Muscle of leg (tissue), 11 donors: Measurements from ENCODE around the gene BOLA3. TPM values are rescaled to one million over a fixed set of nuclear protein-coding genes. Genes with fewer than 3 reads are reported as not detected.

ENCODE experiments used
- DNase-seq: peaks from one replicate; pipeline ENCODE4 v3.0.0; 2013
- H3K27ac ChIP-seq: one replicate; pipeline ENCODE4 v1.5.1; 2013; ENCODE audit warnings: mild to moderate bottlenecking, low read length, control low read depth
- H3K27me3 ChIP-seq: one replicate; pipeline ENCODE4 v1.6.1; 2013; ENCODE audit warnings: low read length; ENCODE audit not compliant: control insufficient read depth, insufficient read depth
- H3K36me3 ChIP-seq: one replicate; pipeline ENCODE4 v1.6.1; 2013; ENCODE audit warnings: low read length; ENCODE audit not compliant: control insufficient read depth, insufficient read depth
- H3K4me1 ChIP-seq: one replicate; pipeline ENCODE4 v1.6.1; 2013; ENCODE audit warnings: low read length; ENCODE audit not compliant: control insufficient read depth, insufficient read depth
- H3K4me3 ChIP-seq: one replicate; pipeline ENCODE4 v1.5.1; 2013; ENCODE audit warnings: low read length, control low read depth
- H3K9me3 ChIP-seq: replicated peaks from 2 replicates; pipeline ENCODE4 v1.6.1; 2013; ENCODE audit warnings: low read depth, low read length; ENCODE audit not compliant: control insufficient read depth
- WGBS: methylation state at CpG from one replicate; pipeline ENCODE4 v1.1.5; 2013; ENCODE audit warnings: missing lambda C conversion rate; ENCODE audit not compliant: insufficient coverage; 5-methylcytosine and 5-hydroxymethylcytosine counted together
- polyA plus RNA-seq, 8 donors: library from polyadenylated mRNA; unstranded; fragments of 120-200 nt; gene quantifications; one replicate each; pipeline versions ENCODE4 v1.2.1 to v1.2.3, GENCODE V29; 2013; ENCODE audit warnings: inconsistent platforms in 1 of 8, low replicate concordance in 1 of 8; ENCODE audit not compliant: insufficient read length in 8 of 8, insufficient read depth in 1 of 8
- total RNA-seq: library from RNA; stranded (reverse); fragments of 120-200 nt; gene quantifications from one replicate; pipeline ENCODE4 v1.2.4, GENCODE V29; 2013

BOLA3 gene
- total and polyA plus RNA-seq, 9 donors = 22.7 to 31.0 (median 25.5) TPM

- Histone ChIP-seq H3K4me3 (no peak overlapping the region), H3K9me3 (no peaks in the 10 kb centered on the region), H3K27ac (no peak overlapping the region), H3K36me3 (peaks cover 6% of the 10 kb centered on the region), H3K4me1 (no peaks in the 10 kb centered on the region), H3K27me3 (no peaks in the 10 kb centered on the region)
- 35% methylated on average over 5 of the region's 12 CpGs for WGBS
- DNase-seq = no peak
Measured at GRCh38 chr2:74107071-74107470, 40.6 kb downstream of the BOLA3 start.

DNA sequence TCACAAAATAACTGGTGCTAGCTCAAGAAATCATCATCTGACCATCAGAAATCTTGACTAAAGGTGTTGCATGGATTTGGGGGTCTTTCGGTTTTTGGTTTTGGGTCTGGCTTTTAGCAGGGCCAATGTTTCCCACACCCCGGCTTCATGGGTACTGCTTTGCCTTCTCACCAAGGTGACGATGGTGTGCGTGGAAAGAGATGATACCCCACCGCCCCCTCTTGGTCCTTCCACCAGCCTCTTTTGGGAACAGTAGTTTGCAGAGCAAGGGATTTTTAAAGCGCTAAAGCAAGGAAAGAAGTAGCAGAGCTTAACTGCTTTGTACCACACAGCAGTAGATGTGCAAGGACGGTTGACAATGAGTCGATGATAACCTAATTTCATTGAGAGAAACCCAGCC lies 42.3 kb downstream of the BOLA3 start:
- 92% methylated on average over 4 of the region's 8 CpGs for WGBS
- Histone ChIP-seq H3K27me3 (no peaks in the 10 kb centered on the region), H3K4me1 (no peaks in the 10 kb centered on the region), H3K36me3 (peaks cover 23% of the 10 kb centered on the region), H3K4me3 (no peak overlapping the region), H3K9me3 (no peaks in the 10 kb centered on the region), H3K27ac (no peak overlapping the region)
- no peak for DNase-seq

DNA sequence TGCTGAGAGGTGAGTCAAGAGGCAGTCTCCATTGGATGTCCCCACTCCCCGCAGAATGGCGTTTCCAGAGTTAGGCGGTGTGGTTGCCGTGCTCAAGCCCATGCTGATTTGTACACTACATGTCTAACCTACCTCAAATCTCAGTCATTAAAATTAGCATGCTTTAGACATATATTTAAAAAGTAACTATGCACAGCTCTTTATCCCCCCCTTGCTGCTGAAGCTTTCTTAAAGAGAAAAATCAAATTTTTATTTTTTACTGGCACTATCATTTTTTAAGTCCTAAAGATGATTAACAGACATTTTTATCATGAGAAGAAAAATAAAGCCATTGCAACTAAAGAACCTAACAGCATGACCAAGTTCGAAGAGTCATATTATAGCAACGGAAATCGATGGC lies 42.9 kb downstream of the BOLA3 start:
- Histone ChIP-seq H3K4me1 (no peaks in the 10 kb centered on the region), H3K36me3 (peaks cover 27% of the 10 kb centered on the region), H3K9me3 (no peaks in the 10 kb centered on the region), H3K27me3 (no peaks in the 10 kb centered on the region), H3K4me3 (no peak overlapping the region), H3K27ac (no peak overlapping the region)
- DNase-seq = peak; percentile 13
- WGBS = 95% methylated on average over 4 of the region's 7 CpGs

DNA sequence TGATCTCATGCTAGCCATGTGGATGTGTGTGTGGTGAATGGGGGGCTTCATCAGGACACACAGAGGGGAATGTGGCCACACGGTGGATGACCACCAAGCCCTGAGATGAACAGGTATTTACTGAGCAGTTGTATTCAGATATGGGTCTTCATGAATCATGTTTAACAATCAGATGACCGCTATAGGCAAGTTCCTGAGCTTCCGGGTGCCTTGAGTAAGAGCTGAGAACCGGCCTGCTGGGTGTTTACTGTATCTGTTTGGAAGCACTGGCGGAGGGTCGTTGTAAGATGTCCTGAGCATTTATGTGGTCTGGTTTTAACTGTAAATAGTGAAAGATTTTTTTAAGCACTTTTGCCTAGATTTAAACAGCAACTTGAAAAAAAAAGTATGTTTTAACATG lies 43.9 kb downstream of the BOLA3 start:
- 89% methylated on average over 4 of the region's 6 CpGs for WGBS
- DNase-seq = no peak
- H3K4me1 ChIP-seq = no peaks in the 10 kb centered on the region
- no peak overlapping the region for H3K4me3 ChIP-seq
- no peaks in the 10 kb centered on the region for H3K27me3 ChIP-seq
- peaks cover 38% of the 10 kb centered on the region for H3K36me3 ChIP-seq
- H3K9me3 ChIP-seq = no peaks in the 10 kb centered on the region
- no peak overlapping the region for H3K27ac ChIP-seq

- 93% methylated on average over 8 of the region's 14 CpGs for WGBS
Measured at GRCh38 chr2:74102516-74102915, 45.2 kb downstream of the BOLA3 start.

GRCh38 chr2:74101574-74102300 lies 46.0 kb downstream of the BOLA3 start:
- Histone ChIP-seq H3K27ac (no peak overlapping the region), H3K9me3 (no peaks in the 10 kb centered on the region), H3K4me1 (no peaks in the 10 kb centered on the region), H3K4me3 (no peak overlapping the region), H3K36me3 (peaks cover 45% of the 10 kb centered on the region), H3K27me3 (no peaks in the 10 kb centered on the region)
- 94% methylated on average over 33 of the region's 39 CpGs for WGBS
- no peak for DNase-seq

More at GRCh38 chr2:74102516-74102915, 45.2 kb downstream of the BOLA3 start:
- peaks cover 42% of the 10 kb centered on the region for H3K36me3 ChIP-seq
- DNase-seq = no peak
- no peaks in the 10 kb centered on the region for H3K4me1 ChIP-seq
- H3K9me3 ChIP-seq = no peaks in the 10 kb centered on the region
- H3K4me3 ChIP-seq = no peak overlapping the region
- no peak overlapping the region for H3K27ac ChIP-seq
- no peaks in the 10 kb centered on the region for H3K27me3 ChIP-seq

GRCh38 chr2:74100254-74101216 lies 47.2 kb downstream of the BOLA3 start:
- H3K27ac ChIP-seq = no peak overlapping the region
- WGBS = 94% methylated on average over 25 of the region's 25 CpGs

GRCh38 chr2:74099835-74100234 lies 47.9 kb downstream of the BOLA3 start:
- H3K27me3 ChIP-seq = no peaks in the 10 kb centered on the region
- H3K27ac ChIP-seq = no peak overlapping the region
- no peaks in the 10 kb centered on the region for H3K9me3 ChIP-seq
- WGBS = 84% methylated on average over 3 of the region's 7 CpGs
- H3K4me1 ChIP-seq = no peaks in the 10 kb centered on the region
- no peak for DNase-seq
- no peak overlapping the region for H3K4me3 ChIP-seq
- peaks cover 56% of the 10 kb centered on the region for H3K36me3 ChIP-seq

More at GRCh38 chr2:74100254-74101216, 47.2 kb downstream of the BOLA3 start:
- H3K9me3 ChIP-seq = no peaks in the 10 kb centered on the region
- no peaks in the 10 kb centered on the region for H3K4me1 ChIP-seq
- peaks cover 50% of the 10 kb centered on the region for H3K36me3 ChIP-seq
- no peaks in the 10 kb centered on the region for H3K27me3 ChIP-seq
- no peak overlapping the region for H3K4me3 ChIP-seq
- DNase-seq = no peak

DNA sequence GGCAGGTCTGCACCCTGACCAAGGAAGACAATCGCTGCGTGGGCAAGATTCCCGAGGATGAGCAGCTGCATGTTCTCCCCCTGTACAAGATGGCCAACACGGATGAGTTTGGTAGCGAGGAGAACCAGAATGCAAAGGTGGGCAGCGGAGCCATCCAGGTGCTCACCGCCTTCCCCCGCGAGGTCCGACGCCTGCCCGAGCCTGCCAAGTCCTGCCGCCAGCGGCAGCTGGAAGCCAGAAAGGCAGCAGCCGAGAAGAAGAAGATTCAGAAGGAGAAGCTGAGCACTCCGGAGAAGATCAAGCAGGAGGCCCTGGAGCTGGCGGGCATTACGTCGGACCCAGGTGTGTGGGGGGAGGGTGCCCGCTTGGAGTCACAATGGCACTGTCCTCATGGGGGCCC lies 48.4 kb downstream of the BOLA3 start:
- Histone ChIP-seq H3K27ac (no peak overlapping the region), H3K9me3 (no peaks in the 10 kb centered on the region), H3K4me1 (no peaks in the 10 kb centered on the region), H3K27me3 (no peaks in the 10 kb centered on the region), H3K36me3 (peaks cover 62% of the 10 kb centered on the region), H3K4me3 (no peak overlapping the region)
- DNase-seq = no peak
- 92% methylated on average over 14 of the region's 20 CpGs for WGBS

DNA sequence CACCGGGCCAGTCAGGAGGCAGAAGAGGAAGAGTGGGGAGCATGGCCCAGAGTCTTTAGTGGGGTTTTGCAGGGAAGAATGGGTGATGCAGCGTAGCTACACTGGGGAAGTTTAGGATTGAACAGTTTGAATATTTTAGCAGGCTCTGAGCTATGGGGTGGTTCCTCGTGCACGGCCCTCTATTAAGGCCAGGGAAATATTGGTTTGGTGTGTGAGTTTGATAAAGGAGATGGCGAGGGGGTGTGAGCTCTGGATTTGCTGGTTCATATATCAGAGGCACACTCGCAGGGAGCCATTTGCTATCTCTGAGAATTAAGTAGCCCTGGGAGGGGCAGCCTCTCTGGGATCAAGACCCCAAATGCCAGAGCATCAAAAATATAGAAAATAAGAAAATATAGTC lies 50.1 kb downstream of the BOLA3 start:
- Histone ChIP-seq H3K27ac (no peak overlapping the region), H3K4me1 (peaks cover 2% of the 10 kb centered on the region), H3K4me3 (no peak overlapping the region), H3K9me3 (no peaks in the 10 kb centered on the region), H3K27me3 (no peaks in the 10 kb centered on the region), H3K36me3 (peaks cover 74% of the 10 kb centered on the region)
- DNase-seq = no peak
- WGBS = 97% methylated on average over 4 of the region's 6 CpGs
